RPMI7951 (cell line): ENCODE results near the gene RPL3. TPM values are rescaled to one million over a fixed set of nuclear protein-coding genes. Genes with fewer than 3 reads are reported as not detected.

Experiments
- DNase-seq: peaks from one replicate; pipeline ENCODE4 v3.0.0-alpha.2; 2012; ENCODE audit warnings: low read depth
- total RNA-seq: library from RNA; depleted of rRNA; stranded (reverse); fragments of >200 nt; shearing (Covaris generic); gene quantifications from 2 replicates; pipeline ENCODE4 v1.2.3, GENCODE V29; 2014

The RPL3 gene
- total RNA-seq, 1 experiment from 2014 or later, result 1,170 TPM

- peak; percentile 77 for DNase-seq
Observed at GRCh38 chr22:39299829-39300178, 19.6 kb downstream of the RPL3 start.

- no peak for DNase-seq
Observed at GRCh38 chr22:39298241-39298987, 21.0 kb downstream of the RPL3 start.

GRCh38 chr22:39297490-39298240 lies 21.8 kb downstream of the RPL3 start:
- DNase-seq, result no peak

GRCh38 chr22:39296981-39297489 lies 22.4 kb downstream of the RPL3 start:
- no peak for DNase-seq

- DNase-seq, result no peak
Observed at GRCh38 chr22:39296535-39296934, 22.9 kb downstream of the RPL3 start.

- DNase-seq, result no peak
Observed at GRCh38 chr22:39294571-39295468, 24.6 kb downstream of the RPL3 start.

- no peak for DNase-seq
Observed at GRCh38 chr22:39293766-39294368, 25.6 kb downstream of the RPL3 start.

GRCh38 chr22:39292561-39293074 lies 26.8 kb downstream of the RPL3 start:
- peak; percentile 95 for DNase-seq

GRCh38 chr22:39292031-39292462 lies 27.4 kb downstream of the RPL3 start:
- DNase-seq, result no peak

GRCh38 chr22:39291523-39291922 lies 27.9 kb downstream of the RPL3 start:
- no peak for DNase-seq

GRCh38 chr22:39290724-39291161 lies 28.7 kb downstream of the RPL3 start:
- peak; percentile 88 for DNase-seq

- DNase-seq, result no peak
Observed at GRCh38 chr22:39289975-39290720, 29.3 kb downstream of the RPL3 start.

GRCh38 chr22:39289533-39289932 lies 29.9 kb downstream of the RPL3 start:
- DNase-seq, result no peak

- no peak for DNase-seq
Observed at GRCh38 chr22:39288135-39288898, 31.1 kb downstream of the RPL3 start.

- DNase-seq, result no peak
Observed at GRCh38 chr22:39287076-39287725, 32.2 kb downstream of the RPL3 start.

- no peak for DNase-seq
Observed at GRCh38 chr22:39284983-39285382, 34.4 kb downstream of the RPL3 start.

- DNase-seq, result peak; percentile 94
Observed at GRCh38 chr22:39284142-39284980, 35.1 kb downstream of the RPL3 start.
